H1 (cell line): Measurements from ENCODE around the gene LMTK3. TPM values are rescaled to one million over a fixed set of nuclear protein-coding genes. Genes with fewer than 3 reads are reported as not detected.

Source experiments
- CTCF ChIA-PET: fragments of 300-600 bp; sonication (Branson Sonifier 250); formaldehyde crosslinking; loops from one replicate; lab custom pipeline; 2021; ENCODE audit not compliant: partially characterized antibody; lab: Charles Lee
- POLR2A ChIA-PET: fragments of 300-600 bp; sonication (Branson Sonifier 250); formaldehyde crosslinking; loops from one replicate; lab custom pipeline; 2021; ENCODE audit warnings: inconsistent platforms; ENCODE audit not compliant: partially characterized antibody; lab: Charles Lee
- DNase-seq, 2 experiments: peaks; one replicate each; pipeline versions ENCODE4 v3.0.0 to v3.0.0-alpha.2; 2010 to 2022; ENCODE audit warnings: low spot score in 2 of 2, low read depth in 1 of 2, mixed read lengths in 1 of 2
- FAIRE-seq: peaks from 2 replicates; lab custom pipeline; 2011; peaks lifted over from hg19 to GRCh38; lab: Jason Lieb, UNC
- H2AFZ ChIP-seq: 2 replicates; pipeline ENCODE4 v1.8.1; 2012; ENCODE audit warnings: low read length, inconsistent platforms
- H2AK5ac ChIP-seq: 2 replicates; pipeline ENCODE4 v1.6.1; 2013; ENCODE audit warnings: low read depth, low read length
- H2BK120ac ChIP-seq: replicated peaks from 2 replicates; pipeline ENCODE3; 2013; ENCODE audit warnings: low read depth, low read length, inconsistent platforms
- H2BK12ac ChIP-seq: 2 replicates; pipeline ENCODE4 v1.6.1; 2013; ENCODE audit warnings: low read depth, low read length
- H2BK15ac ChIP-seq: 2 replicates; pipeline ENCODE4 v1.6.1; 2013; ENCODE audit warnings: low read length
- H2BK20ac ChIP-seq: 2 replicates; pipeline ENCODE4 v1.6.1; 2013; ENCODE audit warnings: low read length
- H2BK5ac ChIP-seq: 2 replicates; pipeline ENCODE4 v1.6.1; 2013; ENCODE audit warnings: low read depth, low read length
- H3K14ac ChIP-seq: 2 replicates; pipeline ENCODE4 v1.6.1; 2013; ENCODE audit warnings: inconsistent platforms; ENCODE audit not compliant: insufficient read length
- H3K18ac ChIP-seq: 2 replicates; pipeline ENCODE4 v1.6.1; 2013; ENCODE audit warnings: low read length; ENCODE audit errors: extremely low read depth
- H3K23ac ChIP-seq: 2 replicates; pipeline ENCODE4 v1.6.1; 2013; ENCODE audit warnings: inconsistent platforms; ENCODE audit not compliant: insufficient read length
- H3K23me2 ChIP-seq: 2 replicates; pipeline ENCODE4 v1.6.1; 2013; ENCODE audit warnings: low read depth, low read length
- H3K27ac ChIP-seq: 2 replicates; pipeline ENCODE4 v1.6.1; 2011; ENCODE audit warnings: low read depth, low read length, inconsistent platforms
- H3K27me3 ChIP-seq, 4 experiments: replicated peaks in 1 of 4; 1 replicate in 1 of 4; 2 replicates in 3 of 4; pipeline versions ENCODE4 v1.6.1 to v1.8.1; 2011 to 2013; ENCODE audit warnings: low read length in 3 of 4, mild to moderate bottlenecking in 3 of 4, inconsistent platforms in 2 of 4, mixed read lengths in 2 of 4, moderate library complexity in 1 of 4; ENCODE audit not compliant: control insufficient read depth in 3 of 4, insufficient read depth in 3 of 4; ENCODE audit errors: extremely low read depth in 1 of 4
- H3K36me3 ChIP-seq, 4 experiments: 2 replicates each; pipeline versions ENCODE4 v1.6.1 to v1.8.1; 2011 to 2013; ENCODE audit warnings: mild to moderate bottlenecking in 4 of 4, low read length in 3 of 4, moderate library complexity in 2 of 4, control low read depth in 1 of 4, inconsistent platforms in 1 of 4; ENCODE audit not compliant: insufficient read depth in 4 of 4, control insufficient read depth in 2 of 4
- H3K4ac ChIP-seq: replicated peaks from 2 replicates; pipeline ENCODE3; 2013; ENCODE audit warnings: low read length, low read depth, mixed read lengths, inconsistent platforms; ENCODE audit not compliant: insufficient read length
- H3K4me1 ChIP-seq, 4 experiments: replicated peaks in 1 of 4; 1 replicate in 1 of 4; 2 replicates in 3 of 4; pipeline versions ENCODE4 v1.6.1 to v1.8.1; 2011 to 2013; ENCODE audit warnings: low read length in 3 of 4, inconsistent platforms in 2 of 4, mixed read lengths in 1 of 4; ENCODE audit not compliant: insufficient read depth in 4 of 4, control insufficient read depth in 3 of 4
- H3K4me2 ChIP-seq, 2 experiments: 2 replicates each; pipeline versions ENCODE4 v1.6.1 to v1.8.1; 2011 to 2013; ENCODE audit warnings: low read depth in 2 of 2, low read length in 2 of 2, control low read depth in 1 of 2, inconsistent platforms in 1 of 2, mild to moderate bottlenecking in 1 of 2; ENCODE audit not compliant: insufficient read depth in 1 of 2
- H3K4me3 ChIP-seq, 4 experiments: fragments of 200-600, 300-600 bp in 1 of 4; sonication (generic), shearing (Covaris generic), sonication (Bioruptor Twin) in 1 of 4; 2 replicates each; pipeline versions ENCODE4 v1.5.1 to v1.8.1; 2011 to 2016; ENCODE audit warnings: low read length in 4 of 4, low read depth in 3 of 4, control low read depth in 2 of 4, inconsistent platforms in 2 of 4, mild to moderate bottlenecking in 2 of 4, mixed read lengths in 1 of 4, moderate library complexity in 1 of 4; ENCODE audit not compliant: insufficient read depth in 2 of 4; ENCODE audit errors: extremely low read depth in 1 of 4
- H3K56ac ChIP-seq: replicated peaks from 2 replicates; pipeline ENCODE3; 2013; ENCODE audit warnings: low read depth, mild to moderate bottlenecking, mixed read lengths, low read length, inconsistent platforms; ENCODE audit not compliant: insufficient read length
- H3K79me1 ChIP-seq: 2 replicates; pipeline ENCODE4 v1.6.1; 2013; ENCODE audit warnings: low read depth, low read length, control low read depth
- H3K79me2 ChIP-seq, 2 experiments: 2 replicates each; pipeline versions ENCODE4 v1.6.1 to v1.8.1; 2012 to 2013; ENCODE audit warnings: low read length in 2 of 2, mild to moderate bottlenecking in 2 of 2, inconsistent platforms in 1 of 2; ENCODE audit not compliant: insufficient read depth in 2 of 2, control insufficient read depth in 1 of 2
- H3K9ac ChIP-seq, 4 experiments: replicated peaks in 1 of 4; 1 replicate in 1 of 4; 2 replicates in 3 of 4; pipeline versions ENCODE4 v1.6.1 to v1.8.1; 2011 to 2013; ENCODE audit warnings: low read depth in 3 of 4, low read length in 3 of 4, control low read depth in 2 of 4, mild to moderate bottlenecking in 2 of 4, moderate library complexity in 2 of 4, inconsistent platforms in 1 of 4; ENCODE audit errors: extremely low read depth in 1 of 4
- H3K9me3 ChIP-seq, 2 experiments: 2 replicates each; pipeline versions ENCODE4 v1.6.1 to v1.8.1; 2012 to 2013; ENCODE audit warnings: mild to moderate bottlenecking in 2 of 2, moderate library complexity in 2 of 2, control low read depth in 1 of 2, inconsistent platforms in 1 of 2, low read depth in 1 of 2, low read length in 1 of 2, mixed read lengths in 1 of 2; ENCODE audit not compliant: insufficient read depth in 2 of 2
- H4K20me1 ChIP-seq, 2 experiments: replicated peaks in 1 of 2; 2 replicates each; pipeline versions ENCODE3 to v1.8.1; 2011 to 2013; ENCODE audit warnings: inconsistent platforms in 2 of 2, low read length in 2 of 2, mild to moderate bottlenecking in 1 of 2; ENCODE audit not compliant: insufficient read depth in 2 of 2, control insufficient read depth in 1 of 2
- H4K5ac ChIP-seq: 2 replicates; pipeline ENCODE4 v1.6.1; 2013; ENCODE audit warnings: low read length, low read depth, mixed read lengths, inconsistent platforms; ENCODE audit not compliant: insufficient read length
- H4K8ac ChIP-seq: 2 replicates; pipeline ENCODE4 v1.8.0; 2013; ENCODE audit warnings: mild to moderate bottlenecking, moderate library complexity, low read length, inconsistent platforms; ENCODE audit not compliant: insufficient read depth; ENCODE audit errors: extremely low read depth
- H4K91ac ChIP-seq: replicated peaks from 2 replicates; pipeline ENCODE3; 2013; ENCODE audit warnings: low read length, mixed read lengths, inconsistent platforms; ENCODE audit not compliant: insufficient read length
- ASH2L ChIP-seq: fragments of 200-600, 300-600 bp; sonication (generic); IDR thresholded peaks from one replicate; pipeline ENCODE4 v1.7.1; 2017; ENCODE audit warnings: low read length
- CREB1 ChIP-seq: IDR thresholded peaks from 2 replicates; pipeline ENCODE4 v1.6.1; 2012; ENCODE audit warnings: inconsistent platforms
- E2F6 ChIP-seq: IDR thresholded peaks from 2 replicates; pipeline ENCODE4 v1.6.1; 2012; ENCODE audit warnings: inconsistent platforms
- GABPA ChIP-seq: IDR thresholded peaks from 2 replicates; pipeline ENCODE4 v1.6.1; 2011; ENCODE audit warnings: mild to moderate bottlenecking, low read length, moderate library complexity, borderline replicate concordance; ENCODE audit not compliant: insufficient read depth
- JUN ChIP-seq: IDR thresholded peaks from 2 replicates; pipeline ENCODE4 v1.6.1; 2011; ENCODE audit warnings: low read depth, mild to moderate bottlenecking, improper control_type of control experiment, low read length
- MAX ChIP-seq: IDR thresholded peaks from 2 replicates; pipeline ENCODE4 v1.6.1; 2012; ENCODE audit warnings: inconsistent platforms
- POLR2A ChIP-seq, 2 experiments: IDR thresholded peaks; 1 replicate in 1 of 2; 2 replicates in 1 of 2; pipeline ENCODE4 v1.6.1; 2011; ENCODE audit warnings: low read depth in 2 of 2, low read length in 2 of 2, mild to moderate bottlenecking in 2 of 2; ENCODE audit errors: control extremely low read depth in 1 of 2
- POLR2AphosphoS5 ChIP-seq: IDR thresholded peaks from 2 replicates; pipeline ENCODE4 v1.6.1; 2011; ENCODE audit warnings: low read depth, low read length
- RAD21 ChIP-seq, 2 experiments: IDR thresholded peaks in 1 of 2; conservative IDR thresholded peaks in 1 of 2; 2 replicates each; pipeline ENCODE4 v1.6.1; 2011; ENCODE audit warnings: low read depth in 2 of 2, low read length in 2 of 2, improper control_type of control experiment in 1 of 2, inconsistent platforms in 1 of 2, mild to moderate bottlenecking in 1 of 2, moderate library complexity in 1 of 2
- SIN3A ChIP-seq, 2 experiments: IDR thresholded peaks in 1 of 2; conservative IDR thresholded peaks in 1 of 2; 2 replicates each; pipeline ENCODE4 v1.6.1; 2011 to 2012; ENCODE audit warnings: low read length in 2 of 2, improper control_type of control experiment in 1 of 2, low read depth in 1 of 2, mild to moderate bottlenecking in 1 of 2
- TAF1 ChIP-seq: IDR thresholded peaks from 2 replicates; pipeline ENCODE4 v1.6.1; 2011; ENCODE audit warnings: mild to moderate bottlenecking, low read depth, low read length
- WGBS, 2 experiments: shearing (Covaris generic) in 1 of 2; methylation state at CpG; one replicate each; pipeline versions ENCODE4 v1.1.6 to v1.1.7; 2013 to 2015; ENCODE audit warnings: low lambda C conversion rate in 2 of 2, mixed read lengths in 2 of 2, inconsistent platforms in 1 of 2, low coverage in 1 of 2, missing lambda C conversion rate in 1 of 2; ENCODE audit not compliant: insufficient replicate concordance in 2 of 2, insufficient coverage in 1 of 2, insufficient read length in 1 of 2; ENCODE audit errors: extremely low coverage in 1 of 2, missing lambda C conversion rate in 1 of 2; 5-methylcytosine and 5-hydroxymethylcytosine counted together
- polyA plus RNA-seq, 7 experiments: library from polyadenylated mRNA; depleted of rRNA in 3 of 7; stranded (reverse) in 5 of 7; unstranded in 2 of 7; fragments of >200 nt in 5 of 7; fragments of 200-250 nt in 2 of 7; gene quantifications; 1 replicate in 5 of 7; 2 replicates in 1 of 7; 4 replicates in 1 of 7; pipeline versions ENCODE4 v1.2.1 to v1.2.3, GENCODE V29; 2011 to 2013; ENCODE audit warnings: missing spikeins in 2 of 7, mixed read lengths in 2 of 7
- total RNA-seq: library from RNA; stranded (reverse); fragmentation: NEBNext Ultra II Directional; extraction: Animal tissue kit (Norgen Biotek cat#: 25700); gene quantifications from 2 replicates; pipeline ENCODE4 v1.2.1, GENCODE V29; 2021

The LMTK3 gene
- total and polyA plus RNA-seq, 2 of the 8 experiments (the other 6 are each of a cell fraction or from before 2014, with no cell fraction given) = 2.7 to 12.4 TPM

- H4K20me1 ChIP-seq = peaks cover 0 to 2% of the 10 kb centered on the region in 2 experiments
- no peaks in the 10 kb centered on the region; a peak in 1 of 8 replicates for H3K36me3 ChIP-seq
- H2BK12ac ChIP-seq = peak overlapping the region; percentile 94; the same call in 1 of the 2 replicates
- WGBS, 2 experiments = 33% methylated on average over 19 of the region's 19 CpGs; no CpG with 5 or more reads in 1 of the 2 experiments
- no peaks in the 10 kb centered on the region; the same call in 1 of the 2 replicates for H3K79me1 ChIP-seq
- no peak overlapping the region for H3K18ac ChIP-seq
- no peak overlapping the region for H3K14ac ChIP-seq
- H2AFZ ChIP-seq = no peak overlapping the region
- no peak overlapping the region for H4K91ac ChIP-seq
- ChIA-PET CTCF (interaction anchor here (0.7 to 5.5 kb wide), 39 partner anchors 9 to 192 kb away, joined by 3 to 105 read pairs (median 5); partner anchors contain the start of genes EMP3, FAM83E, GRWD1 and KDELR1), POLR2A (interaction anchor here (0.6 to 14.8 kb wide), 19 partner anchors 8 to 497 kb away, joined by 3 to 176 read pairs (median 3); partner anchors contain the start of gene KDELR1)
- peaks cover 0 to 21% (median 15%) of the 10 kb centered on the region in 4 experiments; a peak in 6 of 7 replicates for H3K4me1 ChIP-seq
- no peak overlapping the region for H3K27ac ChIP-seq
- H3K23ac ChIP-seq = no peak overlapping the region
- no peaks in the 10 kb centered on the region for H3K79me2 ChIP-seq
- no peak overlapping the region for H2BK20ac ChIP-seq
- H3K56ac ChIP-seq = no peak overlapping the region
- no peak overlapping the region for H3K9ac ChIP-seq
- H3K9me3 ChIP-seq = no peaks in the 10 kb centered on the region
- no peak overlapping the region for H2AK5ac ChIP-seq
- no peak overlapping the region for H4K8ac ChIP-seq
- no peak overlapping the region for H2BK5ac ChIP-seq
- no peak overlapping the region for H2BK15ac ChIP-seq
- FAIRE-seq (peak; percentile 71), DNase-seq (peak; percentile 67 to 99)
- H2BK120ac ChIP-seq = no peak overlapping the region
- H3K23me2 ChIP-seq = peaks cover 6% of the 10 kb centered on the region; the same call in 1 of the 2 replicates
- no peak overlapping the region for H3K4ac ChIP-seq
- H3K4me2 ChIP-seq = peak overlapping the region in 1 of 2 experiments; percentile 45; a peak in 3 of 4 replicates
- H3K27me3 ChIP-seq = peaks cover 0 to 5% (median 4%) of the 10 kb centered on the region in 4 experiments; a peak in 3 of 7 replicates
- no peak overlapping the region for H3K4me3 ChIP-seq
- H4K5ac ChIP-seq = no peak overlapping the region
- TF ChIP-seq JUN (no peak), SIN3A (conservative IDR thresholded peaks at IDR 0.05 in 1 of 2, IDR thresholded peaks at IDR 0.05 in 1 of 2; ENCODE audit: low read depth in 1 of 2, low read length in 2 of 2) (no peak), ASH2L (no peak), E2F6 (peak; percentile 25; the same call in 1 of the 2 replicates), TAF1 (0 out of 2 replicates have a peak, but pooled peaks have one; percentile 36), POLR2A (IDR thresholded peaks at IDR 0.05; ENCODE audit: control extremely low read depth in 1 of 2, low read depth in 2 of 2, low read length in 2 of 2) (peak; percentile 13 to 28; a peak in 2 of 3 replicates), MAX (peak; percentile 75), RAD21 (IDR thresholded peaks at IDR 0.05 in 1 of 2, conservative IDR thresholded peaks at IDR 0.05 in 1 of 2; ENCODE audit: low read depth in 2 of 2, low read length in 2 of 2) (peak; percentile 74 to 79), GABPA (peak; percentile 63; the same call in 1 of the 2 replicates), POLR2AphosphoS5 (peak; percentile 76; the same call in 1 of the 2 replicates), CREB1 (0 out of 2 replicates have a peak, but pooled peaks have one; percentile 51)
These were observed 21.9 kb downstream of the LMTK3 start for GRCh38 chr19:48489608-48490216.
